GM12891 (cell line): ENCODE data around the gene SBNO1.

Source experiments
- POLR2A ChIP-seq: IDR thresholded peaks from 2 replicates; pipeline ENCODE4 v1.6.1; 2011; ENCODE audit warnings: low read depth, low read length, control low read depth
- POLR2AphosphoS5 ChIP-seq: IDR thresholded peaks from 2 replicates; pipeline ENCODE4 v1.6.1; 2011; ENCODE audit warnings: low read depth, low read length, control low read depth
- SPI1 ChIP-seq: IDR thresholded peaks from 2 replicates; pipeline ENCODE4 v1.6.1; 2011; ENCODE audit warnings: low read depth, low read length, control low read depth
- TAF1 ChIP-seq: IDR thresholded peaks from 2 replicates; pipeline ENCODE4 v1.6.1; 2011; ENCODE audit warnings: low read depth, low read length, control low read depth

GRCh38 chr12:123258593-123258992, 106.1 kb downstream of the SBNO1 start:
- no peak for TF ChIP-seq POLR2A
- TF ChIP-seq POLR2AphosphoS5: no peak
- TF ChIP-seq TAF1: no peak
- no peak for TF ChIP-seq SPI1
